ENCODE results near the gene OXT.
"Not testable (repeated sequence)": the region's sequence is repeated elsewhere in the genome, so short reads cannot be mapped to it uniquely, and the experiment has no call there.

OXT gene

DNA sequence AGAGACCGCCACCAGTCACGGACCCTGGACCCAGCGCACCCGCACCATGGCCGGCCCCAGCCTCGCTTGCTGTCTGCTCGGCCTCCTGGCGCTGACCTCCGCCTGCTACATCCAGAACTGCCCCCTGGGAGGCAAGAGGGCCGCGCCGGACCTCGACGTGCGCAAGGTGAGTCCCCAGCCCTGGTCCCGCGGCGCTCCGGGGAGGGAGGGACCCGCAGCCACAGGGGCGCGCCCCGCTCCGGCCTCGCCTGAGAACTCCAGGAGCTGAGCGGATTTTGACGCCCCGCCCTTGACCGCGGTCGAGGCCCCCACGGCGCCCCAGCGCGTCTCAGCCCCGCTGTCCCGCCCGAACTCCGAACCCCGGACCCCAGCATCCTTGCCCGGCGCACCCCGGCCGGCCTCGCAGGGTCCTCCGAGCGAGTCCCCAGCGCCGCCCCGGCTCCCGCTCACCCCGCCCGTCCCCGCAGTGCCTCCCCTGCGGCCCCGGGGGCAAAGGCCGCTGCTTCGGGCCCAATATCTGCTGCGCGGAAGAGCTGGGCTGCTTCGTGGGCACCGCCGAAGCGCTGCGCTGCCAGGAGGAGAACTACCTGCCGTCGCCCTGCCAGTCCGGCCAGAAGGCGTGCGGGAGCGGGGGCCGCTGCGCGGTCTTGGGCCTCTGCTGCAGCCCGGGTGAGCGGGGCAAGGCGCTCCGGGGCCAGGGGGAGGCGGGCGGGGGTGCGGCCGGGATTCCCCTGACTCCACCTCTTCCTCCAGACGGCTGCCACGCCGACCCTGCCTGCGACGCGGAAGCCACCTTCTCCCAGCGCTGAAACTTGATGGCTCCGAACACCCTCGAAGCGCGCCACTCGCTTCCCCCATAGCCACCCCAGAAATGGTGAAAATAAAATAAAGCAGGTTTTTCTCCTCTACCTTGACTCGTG lies at the start of gene OXT:
Gene OXT (plus strand): TSS at position 11 of the 920 bp plus-strand sequence. CDS start 36 bp downstream, at position 47.
- Histone ChIP-seq H3K4me3 (ENCODE audit: low read length) (peak within 1 kb of the TSS; percentile 49), H3K27me3 (ENCODE audit: control insufficient read depth, insufficient read depth, low read length) (peaks cover 14% of the 10 kb centered on the region), H3K36me3 (ENCODE audit: control insufficient read depth, insufficient read depth, low read length) (no peaks in the 10 kb centered on the region), H3K27ac (ENCODE audit: low read depth, low read length) (no peak within 1 kb of the TSS), H3K9ac (ENCODE audit: low read length) (no peak within 1 kb of the TSS), H3K4me1 (ENCODE audit: control insufficient read depth, insufficient read depth, low read length) (no peaks in the 10 kb centered on the region)

DNA sequence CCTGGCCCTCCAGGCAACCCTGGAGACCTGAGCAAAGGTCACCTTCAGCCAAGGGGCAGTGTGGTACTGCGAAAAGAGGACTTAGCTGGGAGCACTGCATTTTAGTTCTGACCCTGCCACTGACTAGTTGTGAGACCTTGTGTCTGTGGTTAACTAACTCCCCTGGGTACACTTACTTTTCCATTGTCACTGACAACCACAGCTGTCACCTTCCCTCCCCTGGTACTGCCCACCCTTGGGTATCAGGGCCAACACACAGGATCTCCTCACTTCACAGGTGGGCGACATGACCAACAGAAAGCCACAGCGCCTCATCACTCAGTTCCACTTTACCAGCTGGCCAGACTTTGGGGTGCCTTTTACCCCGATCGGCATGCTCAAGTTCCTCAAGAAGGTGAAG lies 49.6 kb upstream of the OXT start:
- no peaks in the 10 kb centered on the region for H3K4me1 ChIP-seq (ENCODE audit: control insufficient read depth, insufficient read depth, low read length)
- peaks cover 38% of the 10 kb centered on the region for H3K36me3 ChIP-seq (ENCODE audit: control insufficient read depth, insufficient read depth, low read length)
- H3K27me3 ChIP-seq (ENCODE audit: control insufficient read depth, insufficient read depth, low read length): no peaks in the 10 kb centered on the region
- H3K27ac ChIP-seq (ENCODE audit: low read depth, low read length): no peak overlapping the region
- H3K4me3 ChIP-seq (ENCODE audit: low read length): no peak overlapping the region
- H3K9ac ChIP-seq (ENCODE audit: low read length): no peak overlapping the region

GRCh38 chr20:3022559-3023490 lies 48.6 kb upstream of the OXT start:
- not testable (repeated sequence) for H3K27ac ChIP-seq (ENCODE audit: low read depth, low read length); H3K9ac ChIP-seq (ENCODE audit: low read length); H3K4me3 ChIP-seq (ENCODE audit: low read length); H3K4me1 ChIP-seq (ENCODE audit: control insufficient read depth, insufficient read depth, low read length); H3K27me3 ChIP-seq (ENCODE audit: control insufficient read depth, insufficient read depth, low read length)
- peaks cover 45% of the 10 kb centered on the region for H3K36me3 ChIP-seq (ENCODE audit: control insufficient read depth, insufficient read depth, low read length)

- H3K27me3 ChIP-seq (ENCODE audit: control insufficient read depth, insufficient read depth, low read length): no peaks in the 10 kb centered on the region
- H3K27ac ChIP-seq (ENCODE audit: low read depth, low read length): no peak overlapping the region
- H3K4me3 ChIP-seq (ENCODE audit: low read length): no peak overlapping the region
- peaks cover 33% of the 10 kb centered on the region for H3K36me3 ChIP-seq (ENCODE audit: control insufficient read depth, insufficient read depth, low read length)
- H3K4me1 ChIP-seq (ENCODE audit: control insufficient read depth, insufficient read depth, low read length): no peaks in the 10 kb centered on the region
- no peak overlapping the region for H3K9ac ChIP-seq (ENCODE audit: low read length)
Observed at GRCh38 chr20:3027987-3028386, 43.4 kb upstream of the OXT start.

GRCh38 chr20:3031524-3032147 lies 39.8 kb upstream of the OXT start:
- H3K4me1 ChIP-seq (ENCODE audit: control insufficient read depth, insufficient read depth, low read length): no peaks in the 10 kb centered on the region
- H3K27me3 ChIP-seq (ENCODE audit: control insufficient read depth, insufficient read depth, low read length): no peaks in the 10 kb centered on the region
- H3K9ac ChIP-seq (ENCODE audit: low read length): no peak overlapping the region
- H3K27ac ChIP-seq (ENCODE audit: low read depth, low read length): no peak overlapping the region
- H3K36me3 ChIP-seq (ENCODE audit: control insufficient read depth, insufficient read depth, low read length): peaks cover 34% of the 10 kb centered on the region
- H3K4me3 ChIP-seq (ENCODE audit: low read length): no peak overlapping the region

- Histone ChIP-seq H3K4me1 (ENCODE audit: control insufficient read depth, insufficient read depth, low read length) (no peaks in the 10 kb centered on the region), H3K27ac (ENCODE audit: low read depth, low read length) (no peak overlapping the region), H3K27me3 (ENCODE audit: control insufficient read depth, insufficient read depth, low read length) (no peaks in the 10 kb centered on the region), H3K4me3 (ENCODE audit: low read length) (no peak overlapping the region), H3K9ac (ENCODE audit: low read length) (no peak overlapping the region), H3K36me3 (ENCODE audit: control insufficient read depth, insufficient read depth, low read length) (peaks cover 33% of the 10 kb centered on the region)
Observed at GRCh38 chr20:3032624-3033023, 38.8 kb upstream of the OXT start.

DNA sequence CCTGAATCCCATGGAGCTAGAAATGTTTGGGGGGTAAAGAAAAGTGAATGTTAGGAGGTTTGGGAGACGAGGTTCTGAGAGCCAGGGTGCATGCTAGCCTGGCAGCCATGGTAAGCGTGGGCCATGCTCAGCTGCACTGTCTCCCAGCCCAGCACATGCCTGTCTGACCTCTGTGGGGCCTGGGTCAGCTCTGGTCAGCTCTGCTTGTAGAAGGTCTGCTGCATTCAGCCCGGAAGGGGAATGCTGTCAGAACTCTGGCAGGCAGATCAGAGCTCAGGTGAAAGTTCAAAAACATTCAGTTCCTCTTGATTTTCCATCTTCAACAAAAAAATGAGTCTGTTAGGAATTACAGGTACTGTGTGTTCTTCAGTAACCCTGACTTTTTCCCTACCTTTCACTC lies 33.8 kb upstream of the OXT start:
- no peaks in the 10 kb centered on the region for H3K4me1 ChIP-seq (ENCODE audit: control insufficient read depth, insufficient read depth, low read length)
- H3K36me3 ChIP-seq (ENCODE audit: control insufficient read depth, insufficient read depth, low read length): peaks cover 42% of the 10 kb centered on the region
- no peak overlapping the region for H3K4me3 ChIP-seq (ENCODE audit: low read length)
- no peak overlapping the region for H3K27ac ChIP-seq (ENCODE audit: low read depth, low read length)
- no peaks in the 10 kb centered on the region for H3K27me3 ChIP-seq (ENCODE audit: control insufficient read depth, insufficient read depth, low read length)
- no peak overlapping the region for H3K9ac ChIP-seq (ENCODE audit: low read length)

- H3K27ac ChIP-seq (ENCODE audit: low read depth, low read length): no peak overlapping the region
- H3K4me3 ChIP-seq (ENCODE audit: low read length): no peak overlapping the region
- H3K9ac ChIP-seq (ENCODE audit: low read length): no peak overlapping the region
- peaks cover 42% of the 10 kb centered on the region for H3K36me3 ChIP-seq (ENCODE audit: control insufficient read depth, insufficient read depth, low read length)
- H3K4me1 ChIP-seq (ENCODE audit: control insufficient read depth, insufficient read depth, low read length): no peaks in the 10 kb centered on the region
- no peaks in the 10 kb centered on the region for H3K27me3 ChIP-seq (ENCODE audit: control insufficient read depth, insufficient read depth, low read length)
Observed at GRCh38 chr20:3038454-3038853, 33.0 kb upstream of the OXT start.

DNA sequence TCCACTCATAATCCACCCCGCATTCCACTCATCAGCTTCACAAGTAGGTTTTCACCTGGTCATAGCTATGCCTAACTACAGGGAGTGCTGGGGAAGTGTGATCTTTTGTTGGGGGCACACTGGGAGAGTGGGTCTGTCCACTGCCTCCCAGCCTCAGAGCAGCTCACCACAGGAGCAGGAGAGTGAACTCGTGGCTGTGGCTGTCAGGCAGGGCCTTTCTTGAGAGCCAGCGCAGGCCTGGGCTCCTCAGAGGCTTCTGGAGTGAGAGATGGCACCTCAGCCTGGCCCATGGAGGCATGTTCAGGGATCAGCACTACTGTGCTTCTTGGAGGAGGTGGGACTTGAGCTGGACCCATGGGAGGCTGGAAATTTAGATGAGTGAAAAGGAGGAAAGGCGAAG lies 32.0 kb upstream of the OXT start:
- no peak overlapping the region for H3K4me3 ChIP-seq (ENCODE audit: low read length)
- no peak overlapping the region for H3K27ac ChIP-seq (ENCODE audit: low read depth, low read length)
- no peak overlapping the region for H3K9ac ChIP-seq (ENCODE audit: low read length)
- peaks cover 42% of the 10 kb centered on the region for H3K36me3 ChIP-seq (ENCODE audit: control insufficient read depth, insufficient read depth, low read length)
- no peaks in the 10 kb centered on the region for H3K4me1 ChIP-seq (ENCODE audit: control insufficient read depth, insufficient read depth, low read length)
- no peaks in the 10 kb centered on the region for H3K27me3 ChIP-seq (ENCODE audit: control insufficient read depth, insufficient read depth, low read length)

- H3K27me3 ChIP-seq (ENCODE audit: control insufficient read depth, insufficient read depth, low read length): no peaks in the 10 kb centered on the region
- H3K9ac ChIP-seq (ENCODE audit: low read length): no peak overlapping the region
- H3K36me3 ChIP-seq (ENCODE audit: control insufficient read depth, insufficient read depth, low read length): peaks cover 38% of the 10 kb centered on the region
- H3K4me3 ChIP-seq (ENCODE audit: low read length): no peak overlapping the region
- H3K27ac ChIP-seq (ENCODE audit: low read depth, low read length): no peak overlapping the region
- H3K4me1 ChIP-seq (ENCODE audit: control insufficient read depth, insufficient read depth, low read length): peaks cover 2% of the 10 kb centered on the region
Observed at GRCh38 chr20:3040086-3040485, 31.3 kb upstream of the OXT start.

GRCh38 chr20:3041854-3042409 lies 29.5 kb upstream of the OXT start:
- H3K9ac ChIP-seq (ENCODE audit: low read length): no peak overlapping the region
- H3K27me3 ChIP-seq (ENCODE audit: control insufficient read depth, insufficient read depth, low read length): no peaks in the 10 kb centered on the region
- no peak overlapping the region for H3K4me3 ChIP-seq (ENCODE audit: low read length)
- H3K4me1 ChIP-seq (ENCODE audit: control insufficient read depth, insufficient read depth, low read length): peaks cover 6% of the 10 kb centered on the region
- H3K36me3 ChIP-seq (ENCODE audit: control insufficient read depth, insufficient read depth, low read length): peaks cover 21% of the 10 kb centered on the region
- no peak overlapping the region for H3K27ac ChIP-seq (ENCODE audit: low read depth, low read length)

DNA sequence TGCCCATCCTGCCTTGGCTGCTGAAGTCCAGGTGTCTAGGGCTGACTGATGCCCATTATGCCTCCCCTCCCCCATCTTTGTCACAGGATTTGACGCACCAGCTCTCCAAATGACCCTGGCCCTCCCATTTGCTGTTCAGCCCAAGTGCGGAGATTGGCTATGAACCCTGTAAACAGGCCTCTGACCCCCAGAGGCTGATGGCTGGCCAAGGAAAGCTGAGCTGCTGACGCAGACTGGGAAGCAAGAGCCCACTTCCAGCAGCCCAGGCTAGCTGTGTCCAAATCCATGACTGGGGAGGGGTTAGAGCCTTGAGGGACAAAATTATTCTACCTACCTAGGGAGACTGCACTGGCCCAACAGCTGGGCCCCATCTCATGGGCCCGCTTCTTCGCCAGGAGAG lies 28.8 kb upstream of the OXT start:
- H3K4me3 ChIP-seq (ENCODE audit: low read length): no peak overlapping the region
- no peaks in the 10 kb centered on the region for H3K27me3 ChIP-seq (ENCODE audit: control insufficient read depth, insufficient read depth, low read length)
- H3K4me1 ChIP-seq (ENCODE audit: control insufficient read depth, insufficient read depth, low read length): peaks cover 7% of the 10 kb centered on the region
- H3K9ac ChIP-seq (ENCODE audit: low read length): no peak overlapping the region
- H3K27ac ChIP-seq (ENCODE audit: low read depth, low read length): no peak overlapping the region
- H3K36me3 ChIP-seq (ENCODE audit: control insufficient read depth, insufficient read depth, low read length): peaks cover 17% of the 10 kb centered on the region
